GM12878 (cell line): ENCODE measurements around the gene EVX1. TPM values are rescaled to one million over a fixed set of nuclear protein-coding genes. Genes with fewer than 3 reads are reported as not detected.

Experiments
- BACH1 ChIP-seq: fragments of 450-650 bp; IDR thresholded peaks from 2 replicates; pipeline ENCODE4 v1.6.1; 2017; ENCODE audit warnings: mild to moderate bottlenecking, borderline replicate concordance
- ESRRA ChIP-seq: IDR thresholded peaks from 2 replicates; pipeline ENCODE4 v1.6.1; 2012; ENCODE audit warnings: mild to moderate bottlenecking, low read length, improper control_type of control experiment
- NFIC ChIP-seq: IDR thresholded peaks from 2 replicates; pipeline ENCODE4 v1.6.1; 2012; ENCODE audit warnings: low read depth, mild to moderate bottlenecking, inconsistent platforms, low read length, moderate library complexity
- NR2C1 ChIP-seq: fragments of 450-650 bp; IDR thresholded peaks from 2 replicates; pipeline ENCODE4 v1.6.1; 2017; ENCODE audit warnings: antibody characterized with exemption, mild to moderate bottlenecking, moderate library complexity
- NR2F1 ChIP-seq: fragments of 450-650 bp; conservative IDR thresholded peaks from 2 replicates; pipeline ENCODE4 v1.6.1; 2017; ENCODE audit warnings: mild to moderate bottlenecking
- POLR2A ChIP-seq: IDR thresholded peaks from 2 replicates; pipeline ENCODE4 v1.6.1; 2011; ENCODE audit warnings: low read depth, mild to moderate bottlenecking, low read length
- POLR2AphosphoS5 ChIP-seq: IDR thresholded peaks from 2 replicates; pipeline ENCODE4 v1.6.1; 2011; ENCODE audit warnings: mild to moderate bottlenecking, low read length, inconsistent platforms
- SMC3 ChIP-seq: IDR thresholded peaks from 2 replicates; pipeline ENCODE4 v1.6.1; 2011; ENCODE audit warnings: low read length, improper control_type of control experiment, borderline replicate concordance
- TARDBP ChIP-seq: IDR thresholded peaks from 2 replicates; pipeline ENCODE4 v1.6.1; 2016; ENCODE audit warnings: borderline replicate concordance
- TCF3 ChIP-seq: IDR thresholded peaks from 2 replicates; pipeline ENCODE4 v1.6.1; 2012; ENCODE audit warnings: low read depth, mild to moderate bottlenecking, low read length, borderline replicate concordance; ENCODE audit not compliant: insufficient read depth
- YY1 ChIP-seq: IDR thresholded peaks from 2 replicates; pipeline ENCODE4 v1.6.1; 2011; ENCODE audit warnings: low read depth, mild to moderate bottlenecking, low read length
- ZNF274 ChIP-seq: IDR thresholded peaks from one replicate; pipeline ENCODE4 v1.8.0; 2011; ENCODE audit not compliant: insufficient read length, insufficient read depth
- ZNF592 ChIP-seq: fragments of 450-650 bp; IDR thresholded peaks from 2 replicates; pipeline ENCODE4 v1.6.1; 2017; ENCODE audit warnings: mild to moderate bottlenecking, moderate library complexity
- polyA plus RNA-seq, 11 experiments: library from polyadenylated mRNA; depleted of rRNA in 4 of 11; unstranded in 6 of 11; stranded (reverse) in 5 of 11; fragments of >200 nt; fragmentation: Nextera tagmentation in 4 of 11; fragmentation: Illumina TruSeq in 1 of 11; extraction: Ambion mirVana in 4 of 11; extraction: Trizol in 1 of 11; gene quantifications; 1 replicate in 1 of 11; 2 replicates in 10 of 11; pipeline versions ENCODE4 v1.2.1 to v1.2.3, GENCODE V29; 2011 to 2016; ENCODE audit warnings: inconsistent platforms in 2 of 11, missing spikeins in 2 of 11, low read depth in 1 of 11
- total RNA-seq, 4 experiments: library from RNA; depleted of rRNA in 3 of 4; stranded (reverse); fragments of >200 nt in 3 of 4; fragmentation: Illumina TruSeq in 1 of 4; extraction: Trizol in 1 of 4; gene quantifications; 2 replicates each; pipeline versions ENCODE4 v1.2.1 to v1.2.3, GENCODE V29; 2013 to 2021
- TF ChIP-seq, protein P1 (sequence below): fragments of 450-650 bp; IDR thresholded peaks from 2 replicates; pipeline ENCODE4 v1.6.1; 2016; ENCODE audit warnings: mild to moderate bottlenecking
- TF ChIP-seq, protein P2 (sequence below): fragments of 150-350 bp; IDR thresholded peaks from 2 replicates; pipeline ENCODE4 v1.6.1; 2014; ENCODE audit warnings: mild to moderate bottlenecking, low read depth, low read length
- TF ChIP-seq, protein P3 (sequence below): fragments of 450-650 bp; IDR thresholded peaks from 2 replicates; pipeline ENCODE4 v1.6.1; 2017; ENCODE audit warnings: mild to moderate bottlenecking, low read depth, inconsistent platforms; ENCODE audit not compliant: poor library complexity, severe bottlenecking

The EVX1 gene
- total and polyA plus RNA-seq, 10 of the 15 experiments (the other 5 are each of a cell fraction or from before 2014, with no cell fraction given), result not detected

- TF ChIP-seq, protein P1, sequence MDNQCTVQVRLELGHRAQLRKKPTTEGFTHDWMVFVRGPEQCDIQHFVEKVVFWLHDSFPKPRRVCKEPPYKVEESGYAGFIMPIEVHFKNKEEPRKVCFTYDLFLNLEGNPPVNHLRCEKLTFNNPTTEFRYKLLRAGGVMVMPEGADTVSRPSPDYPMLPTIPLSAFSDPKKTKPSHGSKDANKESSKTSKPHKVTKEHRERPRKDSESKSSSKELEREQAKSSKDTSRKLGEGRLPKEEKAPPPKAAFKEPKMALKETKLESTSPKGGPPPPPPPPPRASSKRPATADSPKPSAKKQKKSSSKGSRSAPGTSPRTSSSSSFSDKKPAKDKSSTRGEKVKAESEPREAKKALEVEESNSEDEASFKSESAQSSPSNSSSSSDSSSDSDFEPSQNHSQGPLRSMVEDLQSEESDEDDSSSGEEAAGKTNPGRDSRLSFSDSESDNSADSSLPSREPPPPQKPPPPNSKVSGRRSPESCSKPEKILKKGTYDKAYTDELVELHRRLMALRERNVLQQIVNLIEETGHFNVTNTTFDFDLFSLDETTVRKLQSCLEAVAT, result no peak
- TF ChIP-seq TARDBP, result no peak
- TF ChIP-seq SMC3, result peak; percentile 88; the same call in 1 of the 2 replicates
- 0 out of 2 replicates have a peak, but pooled peaks have one; percentile 8 for TF ChIP-seq NR2C1
- TF ChIP-seq YY1, result 0 out of 2 replicates have a peak, but pooled peaks have one; percentile 17
- TF ChIP-seq ZNF274, result no peak
- TF ChIP-seq, protein P2, sequence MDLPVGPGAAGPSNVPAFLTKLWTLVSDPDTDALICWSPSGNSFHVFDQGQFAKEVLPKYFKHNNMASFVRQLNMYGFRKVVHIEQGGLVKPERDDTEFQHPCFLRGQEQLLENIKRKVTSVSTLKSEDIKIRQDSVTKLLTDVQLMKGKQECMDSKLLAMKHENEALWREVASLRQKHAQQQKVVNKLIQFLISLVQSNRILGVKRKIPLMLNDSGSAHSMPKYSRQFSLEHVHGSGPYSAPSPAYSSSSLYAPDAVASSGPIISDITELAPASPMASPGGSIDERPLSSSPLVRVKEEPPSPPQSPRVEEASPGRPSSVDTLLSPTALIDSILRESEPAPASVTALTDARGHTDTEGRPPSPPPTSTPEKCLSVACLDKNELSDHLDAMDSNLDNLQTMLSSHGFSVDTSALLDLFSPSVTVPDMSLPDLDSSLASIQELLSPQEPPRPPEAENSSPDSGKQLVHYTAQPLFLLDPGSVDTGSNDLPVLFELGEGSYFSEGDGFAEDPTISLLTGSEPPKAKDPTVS, result no peak
- no peak for TF ChIP-seq POLR2A
- no peak for TF ChIP-seq TCF3
- peak; percentile 80; the same call in 1 of the 2 replicates for TF ChIP-seq NR2F1
- TF ChIP-seq BACH1, result no peak
- TF ChIP-seq, protein P3, sequence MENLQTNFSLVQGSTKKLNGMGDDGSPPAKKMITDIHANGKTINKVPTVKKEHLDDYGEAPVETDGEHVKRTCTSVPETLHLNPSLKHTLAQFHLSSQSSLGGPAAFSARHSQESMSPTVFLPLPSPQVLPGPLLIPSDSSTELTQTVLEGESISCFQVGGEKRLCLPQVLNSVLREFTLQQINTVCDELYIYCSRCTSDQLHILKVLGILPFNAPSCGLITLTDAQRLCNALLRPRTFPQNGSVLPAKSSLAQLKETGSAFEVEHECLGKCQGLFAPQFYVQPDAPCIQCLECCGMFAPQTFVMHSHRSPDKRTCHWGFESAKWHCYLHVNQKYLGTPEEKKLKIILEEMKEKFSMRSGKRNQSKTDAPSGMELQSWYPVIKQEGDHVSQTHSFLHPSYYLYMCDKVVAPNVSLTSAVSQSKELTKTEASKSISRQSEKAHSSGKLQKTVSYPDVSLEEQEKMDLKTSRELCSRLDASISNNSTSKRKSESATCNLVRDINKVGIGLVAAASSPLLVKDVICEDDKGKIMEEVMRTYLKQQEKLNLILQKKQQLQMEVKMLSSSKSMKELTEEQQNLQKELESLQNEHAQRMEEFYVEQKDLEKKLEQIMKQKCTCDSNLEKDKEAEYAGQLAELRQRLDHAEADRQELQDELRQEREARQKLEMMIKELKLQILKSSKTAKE, result no peak
- TF ChIP-seq NFIC, result no peak
- TF ChIP-seq ZNF592, result no peak
- no peak for TF ChIP-seq POLR2AphosphoS5
- peak; percentile 98 for TF ChIP-seq ESRRA
Measured at GRCh38 chr7:27196287-27196767, 46.3 kb upstream of the EVX1 start (continued).
